B cell (primary cell): ENCODE data around the gene ODAM.
"Not testable (repeated sequence)": the region's sequence is repeated elsewhere in the genome, so short reads cannot be mapped to it uniquely, and the experiment has no call there.

Experiments
- CTCF ChIP-seq: fragments of 200-600 bp; IDR thresholded peaks from one replicate; pipeline ENCODE4 v1.8.0; 2022; ENCODE audit warnings: antibody characterized with exemption, mild to moderate bottlenecking
- EZH2 ChIP-seq: IDR thresholded peaks from 2 replicates; pipeline ENCODE4 v1.6.1; 2012; ENCODE audit warnings: borderline replicate concordance, low read depth, mild to moderate bottlenecking, moderate library complexity, low read length; ENCODE audit not compliant: insufficient read depth, poor library complexity, severe bottlenecking

GRCh38 chr4:70212752-70213151 is 17.2 kb downstream of the ODAM start:
- TF ChIP-seq CTCF, EZH2: not testable (repeated sequence)
